Immature natural killer cell (primary cell): ENCODE results near the gene PSAT1. TPM values are rescaled to one million over a fixed set of nuclear protein-coding genes. Genes with fewer than 3 reads are reported as not detected.

Source experiments
- DNase-seq, 3 donors: peaks; one replicate each; pipeline ENCODE4 v3.0.0; 2022; ENCODE audit warnings: mixed read lengths in 1 of 3
- H3K27ac Mint-ChIP-seq, 6 donors: one replicate each; pipeline ENCODE4 v1.8.0; 2020; ENCODE audit warnings: mixed read lengths in 6 of 6, mild to moderate bottlenecking in 5 of 6, inconsistent platforms in 4 of 6, moderate library complexity in 3 of 6
- H3K27me3 Mint-ChIP-seq, 3 donors: one replicate each; pipeline ENCODE4 v1.8.0; 2020 to 2021; ENCODE audit warnings: low read depth in 3 of 3, mild to moderate bottlenecking in 3 of 3, mixed read lengths in 3 of 3, moderate library complexity in 3 of 3, inconsistent platforms in 1 of 3
- H3K36me3 Mint-ChIP-seq, 3 donors: one replicate each; pipeline ENCODE4 v1.8.0; 2020; ENCODE audit warnings: mixed read lengths in 3 of 3, inconsistent platforms in 2 of 3, mild to moderate bottlenecking in 2 of 3
- H3K4me1 Mint-ChIP-seq, 2 donors: one replicate each; pipeline ENCODE4 v1.8.0; 2020; ENCODE audit warnings: inconsistent platforms in 2 of 2, mild to moderate bottlenecking in 2 of 2, mixed read lengths in 2 of 2, moderate library complexity in 1 of 2
- H3K4me3 Mint-ChIP-seq, 5 donors: one replicate each; pipeline ENCODE4 v1.8.0; 2020; ENCODE audit warnings: mild to moderate bottlenecking in 5 of 5, mixed read lengths in 5 of 5, inconsistent platforms in 3 of 5, moderate library complexity in 3 of 5
- H3K9me3 Mint-ChIP-seq, 6 donors: one replicate each; pipeline ENCODE4 v1.8.0; 2020; ENCODE audit warnings: mild to moderate bottlenecking in 6 of 6, mixed read lengths in 6 of 6, inconsistent platforms in 4 of 6, moderate library complexity in 3 of 6
- polyA plus RNA-seq, 3 donors: library from polyadenylated mRNA; unstranded; fragments of 300-500 nt; fragmentation: Illumina TruSeq; gene quantifications; one replicate each; pipeline ENCODE4 v1.2.3, GENCODE V29; 2021

The PSAT1 gene
- polyA plus RNA-seq, 3 donors from 2014 or later = 2.4 to 7.2 (median 3.6) TPM

DNA sequence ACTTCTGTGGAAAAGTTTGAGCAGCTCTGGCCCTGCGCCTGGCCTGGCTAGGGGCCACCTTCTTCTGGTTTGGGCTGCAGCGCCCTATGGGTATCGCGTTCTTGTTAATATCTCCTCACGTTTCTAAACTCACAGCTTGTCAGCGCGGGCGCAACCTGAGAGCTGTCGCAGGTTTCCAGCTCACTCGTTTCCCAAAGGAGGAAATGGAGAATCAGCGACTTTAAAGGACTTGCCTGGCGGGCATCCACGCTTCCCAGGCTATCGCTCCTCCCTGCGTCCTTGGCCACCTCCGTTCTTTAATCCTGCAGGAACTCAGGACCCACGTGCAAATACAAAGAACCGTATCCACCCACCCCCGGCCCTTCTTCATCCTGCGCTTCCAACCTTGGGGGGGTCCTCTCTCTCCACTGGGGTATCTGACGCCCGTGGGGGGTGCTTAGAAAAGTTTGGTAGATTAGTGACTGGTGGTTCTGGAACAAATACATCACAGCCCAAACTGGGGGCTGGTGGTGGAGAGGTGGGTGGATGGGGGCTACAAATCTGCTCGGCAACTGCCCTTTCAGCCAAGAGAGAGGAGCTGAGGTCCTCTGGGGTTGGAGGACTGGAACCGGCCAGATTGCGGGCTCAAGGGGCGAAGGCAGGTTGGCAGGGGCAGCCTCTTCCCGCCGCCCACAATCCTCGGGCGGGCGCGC, 578 bp upstream of the PSAT1 start:
- no peaks in the 10 kb centered on the region for H3K9me3 Mint-ChIP-seq
- peak overlapping the region; percentile 85 to 93 (median 90) for H3K4me3 Mint-ChIP-seq
- DNase-seq = no peak
- H3K27ac Mint-ChIP-seq = peak overlapping the region in 3 of 6 donors; percentile 37 to 75 (median 52)
- H3K4me1 Mint-ChIP-seq = peaks cover 19 to 31% of the 10 kb centered on the region in 2 donors
- H3K36me3 Mint-ChIP-seq = peaks cover 0 to 5% (median 0%) of the 10 kb centered on the region in 3 donors
- peaks cover 4 to 15% (median 5%) of the 10 kb centered on the region in 3 donors for H3K27me3 Mint-ChIP-seq

DNA sequence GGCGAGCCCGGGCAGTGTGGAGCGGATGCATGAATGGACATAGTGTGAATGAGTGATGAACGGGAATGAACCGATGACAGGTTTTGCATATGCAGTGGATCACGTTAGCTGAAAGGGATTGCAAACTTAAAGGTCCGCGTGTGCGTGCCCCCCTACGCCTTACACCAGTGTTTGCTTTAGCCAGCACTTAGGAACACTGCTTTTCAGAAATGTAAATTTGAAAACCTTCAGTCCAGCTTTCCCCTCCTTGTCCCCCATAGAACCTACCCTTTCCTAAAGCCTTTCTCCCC, 692 bp downstream of the PSAT1 start:
- H3K36me3 Mint-ChIP-seq = peaks cover 0 to 8% (median 4%) of the 10 kb centered on the region in 3 donors
- peak overlapping the region; percentile 85 to 93 (median 90) for H3K4me3 Mint-ChIP-seq
- H3K27me3 Mint-ChIP-seq = peaks cover 5 to 15% (median 6%) of the 10 kb centered on the region in 3 donors
- H3K9me3 Mint-ChIP-seq = no peaks in the 10 kb centered on the region
- no peak for DNase-seq
- H3K27ac Mint-ChIP-seq = peak overlapping the region in 2 of 6 donors; percentile 53 to 56
- H3K4me1 Mint-ChIP-seq = peaks cover 19 to 31% of the 10 kb centered on the region in 2 donors

DNA sequence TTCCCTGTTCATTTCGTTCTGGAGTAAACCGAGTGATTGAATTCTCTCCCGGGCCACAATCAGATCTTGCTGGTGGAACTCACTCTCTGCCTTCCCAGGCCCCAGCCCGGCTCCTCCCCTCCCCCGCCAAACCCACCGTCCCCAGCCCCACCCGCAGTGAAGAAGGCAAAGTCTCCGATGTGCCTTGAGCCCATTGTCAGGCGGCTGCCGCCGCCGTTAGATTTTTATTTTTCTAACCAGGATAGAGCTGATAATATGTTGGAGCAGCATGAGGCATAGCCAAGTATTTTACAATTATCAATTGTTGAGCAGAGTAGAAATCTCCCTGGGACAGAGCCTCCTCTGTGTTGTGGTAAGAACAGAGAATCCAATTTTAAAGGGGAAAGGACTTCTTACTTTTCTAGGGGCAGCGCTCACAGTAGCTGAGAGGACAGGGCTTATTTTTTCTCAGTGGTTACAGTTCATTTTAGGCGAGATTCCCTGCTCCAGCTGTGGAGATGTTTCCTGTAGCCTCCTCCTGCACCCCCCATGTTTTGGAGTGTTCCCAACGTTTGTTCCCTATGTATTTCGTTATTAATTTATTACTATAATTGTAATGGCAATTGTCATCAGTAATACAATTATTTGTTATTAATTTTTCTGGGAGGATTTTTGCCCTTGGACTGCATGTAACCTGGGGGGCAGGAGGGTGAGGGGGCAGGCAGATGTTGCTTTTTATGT, 1.3 kb downstream of the PSAT1 start:
- H3K27me3 Mint-ChIP-seq = peaks cover 5 to 15% (median 6%) of the 10 kb centered on the region in 3 donors
- peaks cover 0 to 8% (median 4%) of the 10 kb centered on the region in 3 donors for H3K36me3 Mint-ChIP-seq
- peak overlapping the region; percentile 85 to 93 (median 90) for H3K4me3 Mint-ChIP-seq
- peaks cover 19 to 26% of the 10 kb centered on the region in 2 donors for H3K4me1 Mint-ChIP-seq
- no peak for DNase-seq
- H3K27ac Mint-ChIP-seq = peak overlapping the region in 1 of 6 donors; percentile 53
- H3K9me3 Mint-ChIP-seq = no peaks in the 10 kb centered on the region

DNA sequence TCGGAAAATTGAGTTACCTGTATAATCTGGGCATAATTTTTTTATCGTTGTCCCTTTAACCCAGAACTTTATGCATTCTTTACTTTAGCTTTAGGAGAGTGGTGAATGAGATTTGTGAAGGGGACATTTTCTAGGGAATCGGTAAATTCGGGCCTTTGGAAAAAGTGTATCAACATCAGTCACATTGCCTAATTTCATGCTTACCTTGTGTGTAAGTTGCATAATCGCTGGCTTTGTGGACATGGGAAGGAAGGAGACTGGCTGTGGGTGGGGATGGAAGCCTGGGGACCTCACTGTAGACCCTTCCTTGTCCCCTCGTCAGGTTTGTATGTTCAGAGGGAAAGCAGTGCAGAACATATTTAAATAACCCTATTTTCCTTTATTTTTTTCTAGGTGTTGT, 3.3 kb downstream of the PSAT1 start:
- Mint-ChIP-seq H3K4me3 (no peak overlapping the region), H3K4me1 (peaks cover 19 to 26% of the 10 kb centered on the region in 2 donors), H3K36me3 (peaks cover 3 to 8% (median 4%) of the 10 kb centered on the region in 3 donors), H3K27me3 (peaks cover 5 to 15% (median 6%) of the 10 kb centered on the region in 3 donors), H3K9me3 (no peaks in the 10 kb centered on the region), H3K27ac (no peak overlapping the region)
- no peak for DNase-seq

DNA sequence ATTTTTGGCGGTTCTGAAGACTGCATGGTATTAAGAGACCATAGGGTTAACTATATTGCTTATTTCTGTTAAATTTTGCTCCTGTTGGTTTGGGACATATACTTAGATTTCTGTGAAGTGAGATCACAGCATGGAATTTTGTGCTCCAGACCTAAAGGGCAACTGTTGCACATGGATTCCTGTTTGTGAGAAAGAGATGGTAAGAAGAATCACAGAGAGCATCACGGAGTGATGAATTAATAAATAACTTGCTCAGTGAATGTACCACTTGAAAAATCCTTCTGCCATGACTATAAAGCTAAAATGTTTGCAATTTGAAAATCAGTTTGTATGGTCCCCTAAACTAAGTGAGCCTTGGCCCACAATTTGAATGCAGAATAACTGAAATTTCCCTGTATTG, 4.5 kb downstream of the PSAT1 start:
- peaks cover 4 to 12% (median 9%) of the 10 kb centered on the region in 3 donors for H3K36me3 Mint-ChIP-seq
- H3K27ac Mint-ChIP-seq = no peak overlapping the region
- H3K4me1 Mint-ChIP-seq = peaks cover 16% of the 10 kb centered on the region in 2 donors
- H3K27me3 Mint-ChIP-seq = peaks cover 5 to 14% (median 5%) of the 10 kb centered on the region in 3 donors
- no peaks in the 10 kb centered on the region for H3K9me3 Mint-ChIP-seq
- H3K4me3 Mint-ChIP-seq = no peak overlapping the region
- DNase-seq = no peak

DNA sequence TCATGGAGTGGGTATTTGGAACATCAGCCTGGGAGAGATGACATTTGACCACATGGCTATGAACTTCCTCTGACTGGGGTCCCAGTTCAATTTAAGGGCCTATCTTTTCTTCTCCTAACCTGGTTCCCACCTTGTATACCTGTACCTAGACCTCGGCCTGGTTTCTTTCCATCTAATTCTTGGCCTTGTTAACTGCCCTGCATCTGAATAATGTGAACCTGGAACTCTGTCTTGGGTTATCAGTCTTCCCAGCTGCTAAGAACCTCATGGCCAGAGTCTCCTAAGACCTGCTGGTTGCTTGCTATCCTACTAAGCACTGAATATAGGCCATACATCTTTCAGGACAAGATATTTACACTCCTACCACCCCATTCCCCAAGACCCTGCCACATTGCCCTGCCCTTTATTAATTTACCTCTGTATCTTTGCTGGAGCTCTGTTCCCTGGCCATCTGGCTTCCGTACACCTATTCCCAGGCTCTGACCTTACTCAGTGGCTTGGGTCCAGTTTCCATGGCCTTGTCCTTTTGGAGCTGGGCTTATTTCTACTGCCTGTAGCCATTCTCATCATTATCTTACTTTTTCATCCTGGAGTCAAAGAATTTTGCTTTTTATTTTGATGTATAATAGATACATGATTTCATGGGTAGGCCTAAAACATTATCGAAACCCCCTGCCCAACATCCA, 6.6 kb downstream of the PSAT1 start:
- Mint-ChIP-seq H3K27ac (no peak overlapping the region), H3K4me1 (no peaks in the 10 kb centered on the region), H3K4me3 (no peak overlapping the region), H3K36me3 (peaks cover 4 to 18% (median 14%) of the 10 kb centered on the region in 3 donors), H3K27me3 (peaks cover 0 to 3% (median 2%) of the 10 kb centered on the region in 3 donors), H3K9me3 (no peaks in the 10 kb centered on the region)
- DNase-seq = no peak

DNA sequence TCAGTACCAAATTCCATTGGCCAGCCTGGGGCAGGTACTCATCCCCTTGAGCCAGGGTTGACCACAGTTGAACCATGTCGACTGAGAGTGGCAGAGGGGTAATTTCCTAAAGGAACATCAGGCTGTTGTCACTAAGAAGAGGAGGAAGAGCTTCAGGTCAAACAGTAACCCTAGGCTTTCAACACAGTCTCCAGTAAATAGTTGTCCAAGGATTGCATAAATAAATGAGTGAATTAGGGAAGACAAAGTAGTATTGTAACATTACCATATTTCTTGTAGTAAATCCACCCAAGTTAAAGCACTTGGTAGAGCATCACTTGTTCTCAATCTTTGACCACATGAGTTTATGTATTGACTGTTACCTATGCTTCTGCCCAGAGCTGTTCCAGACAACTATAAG, 7.4 kb downstream of the PSAT1 start:
- Mint-ChIP-seq H3K27ac (no peak overlapping the region), H3K4me1 (no peaks in the 10 kb centered on the region), H3K27me3 (peaks cover 0 to 2% (median 1%) of the 10 kb centered on the region in 3 donors), H3K36me3 (peaks cover 4 to 18% (median 14%) of the 10 kb centered on the region in 3 donors), H3K9me3 (no peaks in the 10 kb centered on the region), H3K4me3 (no peak overlapping the region)
- no peak for DNase-seq

DNA sequence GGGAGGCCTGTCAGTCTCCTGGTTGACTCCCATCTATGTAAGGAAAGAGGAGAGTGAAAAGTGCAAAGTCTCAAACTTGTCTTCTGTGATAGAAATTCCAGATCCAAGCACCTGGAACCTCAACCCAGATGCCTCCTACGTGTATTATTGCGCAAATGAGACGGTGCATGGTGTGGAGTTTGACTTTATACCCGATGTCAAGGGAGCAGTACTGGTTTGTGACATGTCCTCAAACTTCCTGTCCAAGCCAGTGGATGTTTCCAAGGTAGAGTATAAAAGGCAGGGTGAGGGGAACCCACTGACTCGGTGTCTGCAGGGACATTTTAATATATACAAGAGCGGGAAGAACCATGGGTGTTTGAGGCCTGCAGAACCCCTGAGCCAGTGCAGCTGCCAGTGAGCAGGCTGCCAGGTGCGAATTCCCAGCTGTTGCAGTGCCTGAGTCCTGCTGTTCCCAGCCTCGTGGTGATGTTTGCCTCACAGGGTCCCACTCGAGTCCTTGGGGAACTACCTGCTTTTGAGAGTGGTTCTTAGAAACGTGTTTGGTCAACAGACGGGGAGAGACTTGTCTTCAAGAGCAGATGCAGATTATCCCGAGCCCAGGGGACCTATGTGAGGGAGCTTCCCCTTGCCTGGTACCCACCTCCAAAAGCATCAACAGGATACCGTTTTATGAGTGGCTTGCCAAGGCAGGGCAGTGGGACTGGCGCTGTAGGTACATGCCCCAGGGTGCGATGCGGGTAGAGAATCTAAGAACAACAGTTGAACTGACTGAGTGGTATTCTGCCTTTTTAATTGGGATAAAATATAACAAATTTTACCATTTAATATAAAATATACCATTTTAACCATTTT, 9.5 kb downstream of the PSAT1 start:
- DNase-seq = no peak
- no peak overlapping the region for H3K27ac Mint-ChIP-seq
- H3K4me1 Mint-ChIP-seq = peaks cover 0 to 6% of the 10 kb centered on the region in 2 donors
- no peaks in the 10 kb centered on the region for H3K9me3 Mint-ChIP-seq
- H3K4me3 Mint-ChIP-seq = no peak overlapping the region
- H3K36me3 Mint-ChIP-seq = peaks cover 10 to 27% (median 13%) of the 10 kb centered on the region in 3 donors
- peaks cover 0 to 2% (median 0%) of the 10 kb centered on the region in 3 donors for H3K27me3 Mint-ChIP-seq

DNA sequence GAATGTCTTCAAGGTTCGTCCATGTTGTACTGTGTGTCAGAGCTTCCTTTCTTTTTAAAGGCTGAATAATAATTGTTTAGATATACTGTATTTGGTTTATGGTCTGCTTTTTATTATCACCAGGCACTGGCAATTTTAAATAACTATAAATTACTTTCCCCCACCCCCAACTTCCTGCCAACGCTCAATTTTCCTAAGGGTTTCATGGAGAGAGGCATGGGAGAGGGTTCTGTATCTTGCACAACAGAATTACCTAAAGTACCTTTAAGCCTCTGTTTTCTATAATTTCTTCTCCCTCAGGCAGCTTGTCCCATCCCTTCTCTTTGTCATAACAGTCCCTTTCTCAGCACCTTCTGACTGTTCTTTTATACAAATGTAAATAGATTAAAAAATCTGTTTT, 10.4 kb downstream of the PSAT1 start:
- H3K27me3 Mint-ChIP-seq = no peaks in the 10 kb centered on the region
- no peak overlapping the region for H3K27ac Mint-ChIP-seq
- H3K4me3 Mint-ChIP-seq = no peak overlapping the region
- H3K4me1 Mint-ChIP-seq = peaks cover 0 to 6% of the 10 kb centered on the region in 2 donors
- DNase-seq = no peak
- peaks cover 6 to 31% (median 9%) of the 10 kb centered on the region in 3 donors for H3K36me3 Mint-ChIP-seq
- no peaks in the 10 kb centered on the region for H3K9me3 Mint-ChIP-seq

DNA sequence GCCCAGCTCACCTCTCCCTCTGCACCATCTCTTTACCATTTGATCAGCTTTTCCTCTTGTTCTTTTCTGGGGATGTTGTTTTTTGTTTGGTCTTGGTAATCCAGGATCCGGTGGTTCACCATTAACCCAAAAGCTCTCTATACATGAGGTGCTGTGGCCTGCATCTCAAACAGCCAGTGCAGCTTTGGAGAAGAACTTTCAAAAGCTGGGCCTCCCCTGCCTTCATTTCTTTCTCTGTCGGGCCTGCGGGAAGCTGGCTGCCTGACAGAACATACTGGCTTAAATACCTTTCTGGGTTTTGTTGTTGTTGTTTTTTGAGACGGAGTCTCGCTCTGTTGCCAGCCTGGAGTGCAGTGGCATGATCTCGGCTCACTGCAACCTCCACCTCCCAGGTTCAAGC, 12.1 kb downstream of the PSAT1 start:
- H3K27ac Mint-ChIP-seq = no peak overlapping the region
- no peaks in the 10 kb centered on the region for H3K9me3 Mint-ChIP-seq
- DNase-seq = no peak
- H3K4me3 Mint-ChIP-seq = no peak overlapping the region
- H3K36me3 Mint-ChIP-seq = peaks cover 6 to 34% (median 9%) of the 10 kb centered on the region in 3 donors
- no peaks in the 10 kb centered on the region for H3K27me3 Mint-ChIP-seq
- peaks cover 0 to 6% of the 10 kb centered on the region in 2 donors for H3K4me1 Mint-ChIP-seq

DNA sequence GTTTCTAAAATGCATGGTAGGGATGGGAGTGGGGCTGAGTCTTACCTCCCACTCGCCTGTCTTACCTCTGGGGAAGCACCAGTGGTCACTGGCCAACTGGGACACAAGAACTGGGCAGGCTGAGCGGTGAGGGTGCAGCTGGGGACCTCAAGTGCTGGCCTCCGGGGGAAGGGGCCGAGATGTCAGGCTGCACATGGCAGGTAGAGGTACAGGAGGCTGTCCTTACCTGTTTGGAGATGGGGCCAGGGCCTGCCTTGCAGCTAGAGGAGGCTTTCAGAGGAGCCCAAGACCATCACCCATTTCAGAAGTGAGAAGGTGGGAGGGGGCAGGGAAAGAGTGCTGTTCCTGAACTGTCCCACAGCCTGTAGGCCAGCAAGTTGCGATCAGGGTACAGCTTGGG, 14.2 kb downstream of the PSAT1 start:
- Mint-ChIP-seq H3K4me1 (peaks cover 0 to 6% of the 10 kb centered on the region in 2 donors), H3K27ac (no peak overlapping the region), H3K27me3 (no peaks in the 10 kb centered on the region), H3K9me3 (no peaks in the 10 kb centered on the region), H3K36me3 (peaks cover 3 to 25% (median 9%) of the 10 kb centered on the region in 3 donors), H3K4me3 (no peak overlapping the region)
- no peak for DNase-seq

DNA sequence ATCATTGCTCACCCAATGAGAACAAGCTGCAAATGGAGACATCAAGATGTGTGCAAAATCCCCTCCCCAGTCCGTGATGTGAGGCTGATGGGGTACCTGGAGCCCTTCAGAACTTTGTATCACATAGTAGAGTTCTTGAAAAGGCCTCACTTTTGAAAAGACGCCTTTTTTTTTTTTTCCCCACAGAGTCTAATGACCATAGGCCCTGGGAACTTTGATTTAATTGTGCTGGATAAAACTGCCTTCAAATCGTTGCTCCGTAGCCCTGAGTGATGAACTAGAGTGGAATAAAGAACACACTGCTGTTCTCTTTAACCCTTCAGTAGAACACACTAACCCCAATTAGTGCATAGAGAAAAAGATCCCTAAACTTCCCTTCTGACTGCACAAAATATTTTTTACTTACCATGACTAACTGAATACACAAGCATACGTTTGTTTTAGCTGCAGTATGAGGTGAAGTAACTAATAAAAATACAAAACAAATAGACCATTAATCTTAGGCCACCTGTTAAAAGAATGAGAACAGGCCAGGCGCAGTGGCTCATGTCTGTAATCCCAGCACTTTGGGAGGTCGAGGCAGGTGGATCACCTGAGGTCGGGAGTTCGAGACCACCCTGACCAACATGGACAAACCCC, 15.1 kb downstream of the PSAT1 start:
- no peaks in the 10 kb centered on the region for H3K9me3 Mint-ChIP-seq
- H3K4me3 Mint-ChIP-seq = no peak overlapping the region
- no peaks in the 10 kb centered on the region for H3K27me3 Mint-ChIP-seq
- H3K27ac Mint-ChIP-seq = no peak overlapping the region
- peaks cover 2 to 24% (median 9%) of the 10 kb centered on the region in 3 donors for H3K36me3 Mint-ChIP-seq
- peaks cover 0 to 6% of the 10 kb centered on the region in 2 donors for H3K4me1 Mint-ChIP-seq
- no peak for DNase-seq

DNA sequence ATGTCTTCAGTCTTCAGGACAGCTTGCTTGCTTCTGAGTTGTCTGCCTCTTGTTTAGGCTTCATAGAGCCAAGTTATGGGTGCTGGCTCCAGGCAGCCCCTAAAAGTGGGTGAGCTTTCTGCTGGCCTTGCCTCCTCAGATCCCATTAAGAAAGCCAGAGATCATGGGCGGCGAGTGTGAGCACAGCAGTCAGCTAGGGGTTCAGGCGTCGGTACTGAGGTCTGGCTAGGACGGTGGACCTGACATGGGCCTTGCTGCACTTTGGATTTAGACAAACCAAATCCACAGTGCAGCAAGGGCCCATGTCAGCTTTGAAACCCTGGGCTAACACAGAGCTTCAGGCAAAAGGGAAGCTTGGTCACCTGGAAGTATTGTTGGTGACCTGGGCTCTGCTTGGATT, 17.6 kb downstream of the PSAT1 start:
- Mint-ChIP-seq H3K4me1 (peaks cover 0 to 6% of the 10 kb centered on the region in 2 donors), H3K4me3 (no peak overlapping the region), H3K27ac (no peak overlapping the region), H3K27me3 (no peaks in the 10 kb centered on the region), H3K36me3 (peaks cover 7 to 34% (median 19%) of the 10 kb centered on the region in 3 donors), H3K9me3 (no peaks in the 10 kb centered on the region)
- no peak for DNase-seq
